Neural progenitor cell (in vitro differentiated cells): Measurements from ENCODE around the gene GTPBP2.

ENCODE experiments used
- EZH2 ChIP-seq: fragments of 200-600 bp; sonication (generic); IDR thresholded peaks from 2 replicates; pipeline ENCODE4 v1.6.1; 2017; ENCODE audit warnings: antibody characterized with exemption, mild to moderate bottlenecking, moderate library complexity
- EZH2phosphoT487 ChIP-seq: fragments of 200-600 bp; sonication (generic); IDR thresholded peaks from 2 replicates; pipeline ENCODE4 v1.6.1; 2017; ENCODE audit warnings: antibody characterized with exemption
- TF ChIP-seq, protein P1 (sequence below): fragments of 200-600 bp; sonication (generic); IDR thresholded peaks from 2 replicates; pipeline ENCODE4 v1.5.1; 2017; ENCODE audit warnings: antibody characterized with exemption, mild to moderate bottlenecking

DNA sequence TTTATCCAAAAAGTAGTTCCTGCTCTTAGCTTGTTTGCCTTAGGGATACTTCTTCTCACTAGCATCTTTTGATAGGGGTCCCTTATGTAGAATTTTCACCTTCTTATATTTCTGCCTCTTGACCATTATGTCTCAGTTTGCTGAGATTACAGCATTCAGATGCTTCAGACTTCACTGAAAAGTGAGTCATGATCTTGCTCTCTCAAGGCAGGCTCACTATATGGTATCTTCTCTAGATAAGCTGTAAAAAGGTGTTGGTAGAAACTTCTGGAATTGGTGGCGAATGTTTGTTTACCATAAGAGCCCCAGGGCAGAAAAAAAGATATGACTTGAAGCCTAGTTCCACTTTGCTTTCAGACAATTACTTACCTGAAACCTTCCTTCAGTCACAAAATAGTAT, 19.7 kb downstream of the GTPBP2 start:
- TF ChIP-seq, protein P1, sequence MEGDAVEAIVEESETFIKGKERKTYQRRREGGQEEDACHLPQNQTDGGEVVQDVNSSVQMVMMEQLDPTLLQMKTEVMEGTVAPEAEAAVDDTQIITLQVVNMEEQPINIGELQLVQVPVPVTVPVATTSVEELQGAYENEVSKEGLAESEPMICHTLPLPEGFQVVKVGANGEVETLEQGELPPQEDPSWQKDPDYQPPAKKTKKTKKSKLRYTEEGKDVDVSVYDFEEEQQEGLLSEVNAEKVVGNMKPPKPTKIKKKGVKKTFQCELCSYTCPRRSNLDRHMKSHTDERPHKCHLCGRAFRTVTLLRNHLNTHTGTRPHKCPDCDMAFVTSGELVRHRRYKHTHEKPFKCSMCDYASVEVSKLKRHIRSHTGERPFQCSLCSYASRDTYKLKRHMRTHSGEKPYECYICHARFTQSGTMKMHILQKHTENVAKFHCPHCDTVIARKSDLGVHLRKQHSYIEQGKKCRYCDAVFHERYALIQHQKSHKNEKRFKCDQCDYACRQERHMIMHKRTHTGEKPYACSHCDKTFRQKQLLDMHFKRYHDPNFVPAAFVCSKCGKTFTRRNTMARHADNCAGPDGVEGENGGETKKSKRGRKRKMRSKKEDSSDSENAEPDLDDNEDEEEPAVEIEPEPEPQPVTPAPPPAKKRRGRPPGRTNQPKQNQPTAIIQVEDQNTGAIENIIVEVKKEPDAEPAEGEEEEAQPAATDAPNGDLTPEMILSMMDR, result no peak
- TF ChIP-seq EZH2 (no peak), EZH2phosphoT487 (no peak)
